Adrenal gland (tissue), 12 donors: ENCODE results near the gene TNNI3K. TPM values are rescaled to one million over a fixed set of nuclear protein-coding genes. Genes with fewer than 3 reads are reported as not detected.
A peak's percentile ranks its signal among the peaks of the same experiment; 100 is the strongest.

Source experiments
- DNase-seq, 7 donors: peaks; one replicate each; pipeline ENCODE4 v3.0.0-alpha.2; 2019 to 2020
- H3K27ac ChIP-seq, 5 donors: fragments of 200-600 bp; sonication (generic) in 4 of 5; 1 replicate in 3 of 5; 2 replicates in 2 of 5; pipeline versions ENCODE4 v1.5.1 to v1.8.0; 2016 to 2020; ENCODE audit warnings: mild to moderate bottlenecking in 1 of 5
- H3K27me3 ChIP-seq: fragments of 200-600 bp; 2 replicates; pipeline ENCODE4 v1.8.0; 2021
- H3K36me3 ChIP-seq, 2 donors: fragments of 200-600 bp; replicated peaks in 1 of 2; 1 replicate in 1 of 2; 2 replicates in 1 of 2; pipeline versions ENCODE4 v1.5.1 to v1.8.0; 2018 to 2022
- H3K4me1 ChIP-seq, 2 donors: fragments of 200-600 bp; replicated peaks in 1 of 2; 1 replicate in 1 of 2; 2 replicates in 1 of 2; pipeline versions ENCODE4 v1.5.1 to v1.8.0; 2018 to 2021
- H3K4me3 ChIP-seq, 4 donors: fragments of 200-600 bp; sonication (generic) in 3 of 4; one replicate each; pipeline ENCODE4 v1.5.1; 2016 to 2018
- H3K9me3 ChIP-seq, 3 donors: fragments of 200-600 bp; sonication (generic) in 1 of 3; replicated peaks in 1 of 3; 1 replicate in 2 of 3; 2 replicates in 1 of 3; pipeline versions ENCODE4 v1.5.1 to v1.8.0; 2016 to 2021
- CTCF ChIP-seq, 6 experiments: fragments of 450-650 bp in 4 of 6; fragments of 200-600 bp in 2 of 6; sonication (generic) in 1 of 6; IDR thresholded peaks; 1 replicate in 5 of 6; 2 replicates in 1 of 6; pipeline versions ENCODE4 v1.5.1 to v1.8.0; 2016 to 2021; ENCODE audit warnings: antibody characterized with exemption in 6 of 6, mild to moderate bottlenecking in 2 of 6, moderate library complexity in 1 of 6
- POLR2A ChIP-seq, 2 donors: fragments of 450-650 bp; IDR thresholded peaks; one replicate each; pipeline ENCODE4 v1.6.1; 2017; ENCODE audit warnings: antibody characterized with exemption in 2 of 2, mild to moderate bottlenecking in 2 of 2, moderate library complexity in 1 of 2
- WGBS, 4 donors: extraction: QIAGEN DNeasy Blood & Tissue Kit in 2 of 4; methylation state at CpG; one replicate each; pipeline versions ENCODE4 v1.1.5 to v1.1.7; 2013 to 2017; 5-methylcytosine and 5-hydroxymethylcytosine counted together
- intact Hi-C, 2 donors: fragments of 100-400 bp; cut with DNase I; formaldehyde crosslinking; loops; one replicate each; pipeline versions ENCODE4 v1.14.1 to v1.15.0; 2022 to 2023
- polyA plus RNA-seq, 3 donors: library from polyadenylated mRNA; stranded (reverse); fragments of 200-250 nt in 2 of 3; fragments of 350-450 nt in 1 of 3; fragmentation: Illumina TruSeq in 1 of 3; extraction: RNeasy Lipid Tissue Mini Kit (QIAGEN cat#74804) in 1 of 3; gene quantifications; one replicate each; pipeline ENCODE4 v1.2.3, GENCODE V29; 2013 to 2014
- total RNA-seq, 9 donors: library from RNA; depleted of rRNA in 4 of 9; stranded (reverse); fragments of >200 nt in 4 of 9; fragments of 120-200 nt in 1 of 9; fragmentation: NEBNext Ultra II Directional in 1 of 9; extraction: Animal tissue kit (Norgen Biotek cat#: 25700) in 1 of 9; gene quantifications; one replicate each; pipeline versions ENCODE4 v1.1.0 to v1.2.4, GENCODE V29; 2013 to 2023
- donor health status: healthy with polysubstance abuse.
- donor health status: Bipolar disorder and iron deficiency.
- donor health status: DM: yes; HTN: yes; CAD: no.
- donor health status: DM: no; HTN: no; CAD: no.
- donor health status: DM: no; HTN: no; CAD: no.
- donor health status: DM: yes; HTN: yes; CAD: no.

The TNNI3K gene
- total and polyA plus RNA-seq, 12 donors = 0.88 to 7.9 (median 2.1) TPM

GRCh38 chr1:74579425-74579824 lies 344.2 kb downstream of the TNNI3K start:
- 49 to 62% (median 53%) methylated on average over 3 of the region's 3 CpGs for WGBS, 4 donors

GRCh38 chr1:74583397-74583796 lies 348.2 kb downstream of the TNNI3K start:
- Histone ChIP-seq H3K27ac (no peak overlapping the region), H3K4me1 (peaks cover 0 to 13% of the 10 kb centered on the region in 2 donors), H3K9me3 (no peaks in the 10 kb centered on the region), H3K36me3 (no peaks in the 10 kb centered on the region), H3K4me3 (no peak overlapping the region), H3K27me3 (no peaks in the 10 kb centered on the region)
- no peak for DNase-seq
- 86 to 97% (median 90%) methylated on average over 3 of the region's 3 CpGs for WGBS, 4 donors
- TF ChIP-seq POLR2A (IDR thresholded peaks at IDR 0.05) = no peak
- no peak for TF ChIP-seq CTCF (IDR thresholded peaks at IDR 0.05)
- intact Hi-C loops = no loop called here

More at GRCh38 chr1:74579425-74579824, 344.2 kb downstream of the TNNI3K start:
- H3K4me1 ChIP-seq = no peaks in the 10 kb centered on the region
- H3K36me3 ChIP-seq = no peaks in the 10 kb centered on the region
- intact Hi-C loops = no loop called here
- no peak overlapping the region for H3K4me3 ChIP-seq
- no peaks in the 10 kb centered on the region for H3K9me3 ChIP-seq
- no peak overlapping the region for H3K27ac ChIP-seq
- no peak for DNase-seq
- H3K27me3 ChIP-seq = no peaks in the 10 kb centered on the region
- TF ChIP-seq POLR2A (IDR thresholded peaks at IDR 0.05) = no peak

- 70 to 80% (median 75%) methylated on average over 2 of the region's 2 CpGs for WGBS, 4 donors
- no peaks in the 10 kb centered on the region for H3K9me3 ChIP-seq
- no peak for DNase-seq
- H3K36me3 ChIP-seq = no peaks in the 10 kb centered on the region
- TF ChIP-seq POLR2A (IDR thresholded peaks at IDR 0.05) (no peak), CTCF (IDR thresholded peaks at IDR 0.05) (no peak)
- intact Hi-C loops = no loop called here
- H3K4me1 ChIP-seq = peaks cover 0 to 13% of the 10 kb centered on the region in 2 donors
- H3K27ac ChIP-seq = no peak overlapping the region
- no peak overlapping the region for H3K4me3 ChIP-seq
- no peaks in the 10 kb centered on the region for H3K27me3 ChIP-seq
Observed at GRCh38 chr1:74584185-74584584, 349.0 kb downstream of the TNNI3K start.

DNA sequence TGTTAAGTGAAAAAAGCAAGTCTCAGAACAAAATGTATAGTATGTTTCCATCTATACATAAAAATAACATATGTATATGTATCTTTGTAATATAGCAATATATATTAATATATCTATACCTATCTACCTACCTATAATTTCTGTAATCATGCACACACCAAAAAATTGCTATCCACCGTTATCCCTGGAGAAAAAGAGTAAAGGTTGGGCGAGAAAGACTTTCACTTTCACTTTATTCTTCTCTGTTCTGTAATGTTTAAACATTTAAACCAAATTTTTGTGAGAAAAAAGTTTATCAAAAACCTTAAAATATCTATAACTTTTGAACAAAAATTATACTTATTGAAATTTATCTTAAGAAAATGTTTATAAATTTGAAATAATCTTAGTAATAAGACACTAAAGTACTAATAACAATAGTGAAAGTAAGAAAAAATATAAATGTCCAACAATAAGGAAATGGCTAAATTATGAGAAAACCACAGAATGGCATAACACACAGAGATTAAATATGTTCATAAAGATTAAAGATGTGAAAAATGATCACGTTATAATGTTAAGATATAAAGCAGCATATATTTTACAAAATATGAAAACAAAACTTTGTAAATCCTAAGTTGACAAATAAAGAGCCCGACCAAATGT lies 351.2 kb downstream of the TNNI3K start:
- DNase-seq = no peak
- no peak overlapping the region for H3K27ac ChIP-seq
- no peaks in the 10 kb centered on the region for H3K27me3 ChIP-seq
- H3K36me3 ChIP-seq = no peaks in the 10 kb centered on the region
- H3K4me3 ChIP-seq = peak overlapping the region in 1 of 4 donors; percentile 44
- 62 to 70% (median 69%) methylated on average over 4 of the region's 4 CpGs for WGBS, 4 donors
- TF ChIP-seq POLR2A (IDR thresholded peaks at IDR 0.05) (no peak), CTCF (IDR thresholded peaks at IDR 0.05) (no peak)
- intact Hi-C loops = no loop called here
- peaks cover 0 to 13% of the 10 kb centered on the region in 2 donors for H3K4me1 ChIP-seq
- H3K9me3 ChIP-seq = no peaks in the 10 kb centered on the region

- Histone ChIP-seq H3K27ac (no peak overlapping the region), H3K27me3 (no peaks in the 10 kb centered on the region), H3K9me3 (no peaks in the 10 kb centered on the region), H3K4me3 (no peak overlapping the region), H3K36me3 (no peaks in the 10 kb centered on the region), H3K4me1 (peaks cover 0 to 13% of the 10 kb centered on the region in 2 donors)
- intact Hi-C loops = no loop called here
- TF ChIP-seq POLR2A (IDR thresholded peaks at IDR 0.05) = no peak
- TF ChIP-seq CTCF (IDR thresholded peaks at IDR 0.05) = no peak
- WGBS, 4 donors = 86 to 96% (median 90%) methylated on average over 2 of the region's 2 CpGs
- no peak for DNase-seq
Observed at GRCh38 chr1:74587888-74588287, 352.7 kb downstream of the TNNI3K start.
